HCT116 (cell line): ENCODE measurements around the gene PPP2R2D. TPM values are rescaled to one million over a fixed set of nuclear protein-coding genes. Genes with fewer than 3 reads are reported as not detected.

Experiments used
- ATAC-seq: fragments of 200-7000 bp; cut with Tn5 transposase; 2 replicates; pipeline ENCODE4 v1.9.1; 2020; ENCODE audit warnings: mild to moderate bottlenecking, moderate library complexity
- BruUV-seq: library from RNA; stranded (reverse); fragments of 400-500 nt; replicated peaks from 2 replicates; lab custom pipeline; 2021; lab: Mats Ljungman, UMichigan
- CTCF ChIA-PET: fragments of 300-600 bp; sonication (Branson Sonifier 250); formaldehyde crosslinking; loops from one replicate; lab custom pipeline; 2021; ENCODE audit warnings: antibody characterized with exemption; lab: Charles Lee
- POLR2A ChIA-PET: fragments of 300-600, 350-600 bp; sonication (Branson Sonifier 250); formaldehyde crosslinking; loops from one replicate; lab custom pipeline; 2021; ENCODE audit warnings: antibody characterized with exemption; lab: Charles Lee
- RAD21 ChIA-PET, 2 experiments: fragments of 300-600 bp; sonication (Branson Sonifier 250); formaldehyde crosslinking; loops; one replicate each; lab custom pipeline; 2023; ENCODE audit warnings: low total read pairs in 2 of 2; ENCODE audit not compliant: uncharacterized antibody in 2 of 2, unreplicated experiment in 2 of 2, low non-redundant PET in 1 of 2; lab: Charles Lee
- DNase-seq: peaks from one replicate; pipeline ENCODE4 v3.0.0-alpha.2; 2010; ENCODE audit warnings: low read depth, low spot score
- H2AFZ ChIP-seq: fragments of 200-600 bp; shearing (Covaris generic), sonication (generic); 2 replicates; pipeline ENCODE4 v1.6.1; 2017; ENCODE audit warnings: low read depth, mixed run types, mixed read lengths, antibody characterized with exemption, low read length; ENCODE audit not compliant: poor library complexity, severe bottlenecking
- H3K27ac ChIP-seq: 2 replicates; pipeline ENCODE4 v1.5.1; 2012; ENCODE audit warnings: low read depth, low read length
- H3K27me3 ChIP-seq: fragments of 200-600 bp; sonication (generic); 2 replicates; pipeline ENCODE4 v1.6.1; 2016; ENCODE audit warnings: mixed run types, low read length, mixed read lengths; ENCODE audit not compliant: insufficient read depth
- H3K36me3 ChIP-seq, 2 experiments: fragments of 200-500 bp in 1 of 2; fragments of 200-600 bp in 1 of 2; sonication (Bioruptor generic) in 1 of 2; sonication (generic) in 1 of 2; 2 replicates each; pipeline versions ENCODE4 v1.5.1 to v1.6.1; 2014 to 2016; ENCODE audit warnings: low read length in 2 of 2, inconsistent platforms in 1 of 2, mixed read lengths in 1 of 2, mixed run types in 1 of 2; ENCODE audit not compliant: insufficient read depth in 2 of 2, control insufficient read depth in 1 of 2
- H3K4me1 ChIP-seq, 2 experiments: fragments of 200-600 bp in 1 of 2; sonication (generic) in 1 of 2; 2 replicates each; pipeline versions ENCODE4 v1.5.1 to v1.6.1; 2012 to 2017; ENCODE audit warnings: low read length in 2 of 2, inconsistent platforms in 1 of 2, mild to moderate bottlenecking in 1 of 2, mixed read lengths in 1 of 2, mixed run types in 1 of 2, moderate library complexity in 1 of 2; ENCODE audit not compliant: insufficient read depth in 2 of 2, control insufficient read depth in 1 of 2
- H3K4me2 ChIP-seq: fragments of 200-600 bp; sonication (generic); 2 replicates; pipeline ENCODE4 v1.6.1; 2017; ENCODE audit warnings: mixed run types, low read length, mixed read lengths
- H3K4me3 ChIP-seq, 2 experiments: fragments of 200-600 bp in 1 of 2; sonication (generic) in 1 of 2; replicated peaks in 1 of 2; 2 replicates each; pipeline ENCODE4 v1.5.1; 2011 to 2016; ENCODE audit warnings: low read length in 2 of 2, control low read depth in 1 of 2, low read depth in 1 of 2, mild to moderate bottlenecking in 1 of 2, mixed read lengths in 1 of 2, mixed run types in 1 of 2
- H3K79me2 ChIP-seq: fragments of 200-600 bp; sonication (generic); 2 replicates; pipeline ENCODE4 v1.6.1; 2017; ENCODE audit warnings: mild to moderate bottlenecking, mixed run types, low read length, moderate library complexity, mixed read lengths; ENCODE audit not compliant: insufficient read depth
- H3K9ac ChIP-seq: fragments of 200-600 bp; sonication (generic); 2 replicates; pipeline ENCODE4 v1.6.1; 2016; ENCODE audit warnings: low read length, mixed read lengths
- H3K9me2 ChIP-seq: fragments of 200-600 bp; sonication (generic), shearing (Covaris generic); 2 replicates; pipeline ENCODE4 v1.6.1; 2017; ENCODE audit warnings: mixed run types, mild to moderate bottlenecking, moderate library complexity; ENCODE audit not compliant: insufficient read depth
- H3K9me3 ChIP-seq, 2 experiments: fragments of 200-500 bp in 1 of 2; fragments of 200-600 bp in 1 of 2; sonication (Bioruptor generic) in 1 of 2; sonication (generic) in 1 of 2; 2 replicates each; pipeline ENCODE4 v1.6.1; 2014 to 2017; ENCODE audit warnings: low read length in 2 of 2, mixed read lengths in 2 of 2, inconsistent platforms in 1 of 2, low read depth in 1 of 2, mild to moderate bottlenecking in 1 of 2, mixed run types in 1 of 2, moderate library complexity in 1 of 2; ENCODE audit not compliant: control insufficient read depth in 1 of 2, insufficient read depth in 1 of 2
- H4K20me1 ChIP-seq: fragments of 200-600 bp; sonication (generic), shearing (Covaris generic); 2 replicates; pipeline ENCODE4 v1.6.1; 2017; ENCODE audit warnings: mixed run types, mild to moderate bottlenecking, moderate library complexity; ENCODE audit not compliant: insufficient read depth
- EZH2phosphoT487 ChIP-seq: fragments of 200-600 bp; IDR thresholded peaks from 2 replicates; pipeline ENCODE4 v1.6.1; 2018; ENCODE audit warnings: antibody characterized with exemption, borderline replicate concordance
- ZFX ChIP-seq: fragments of 450-650 bp; IDR thresholded peaks from 2 replicates; pipeline ENCODE4 v1.6.1; 2017
- intact Hi-C: fragments of 100-400 bp; cut with micrococcal nuclease; formaldehyde crosslinking; loops from 2 replicates; pipeline ENCODE4 v1.10.0; 2022
- total RNA-seq: library from RNA; stranded (reverse); gene quantifications from one replicate; pipeline ENCODE4 v1.2.1, GENCODE V29; 2021; ENCODE audit not compliant: unreplicated experiment
- TF ChIP-seq, protein P1 (sequence below), 3 experiments: fragments of 200-600 bp in 1 of 3; sonication (generic) in 1 of 3; IDR thresholded peaks in 2 of 3; conservative IDR thresholded peaks in 1 of 3; 2 replicates each; pipeline ENCODE4 v1.5.1; 2012 to 2017; ENCODE audit warnings: low read depth in 2 of 3, low read length in 2 of 3, antibody characterized with exemption in 1 of 3, borderline replicate concordance in 1 of 3, control low read depth in 1 of 3, mild to moderate bottlenecking in 1 of 3, mixed read lengths in 1 of 3, mixed run types in 1 of 3, moderate library complexity in 1 of 3; ENCODE audit not compliant: insufficient read depth in 1 of 3
- TF ChIP-seq, protein P2 (sequence below): IDR thresholded peaks from 2 replicates; pipeline ENCODE4 v1.6.1; 2012; ENCODE audit warnings: low read depth
- TF ChIP-seq, protein P3 (sequence below): IDR thresholded peaks from 2 replicates; pipeline ENCODE4 v1.6.1; 2012

Gene PPP2R2D
- total RNA-seq, 1 experiment from 2014 or later, result 18.1 TPM

DNA sequence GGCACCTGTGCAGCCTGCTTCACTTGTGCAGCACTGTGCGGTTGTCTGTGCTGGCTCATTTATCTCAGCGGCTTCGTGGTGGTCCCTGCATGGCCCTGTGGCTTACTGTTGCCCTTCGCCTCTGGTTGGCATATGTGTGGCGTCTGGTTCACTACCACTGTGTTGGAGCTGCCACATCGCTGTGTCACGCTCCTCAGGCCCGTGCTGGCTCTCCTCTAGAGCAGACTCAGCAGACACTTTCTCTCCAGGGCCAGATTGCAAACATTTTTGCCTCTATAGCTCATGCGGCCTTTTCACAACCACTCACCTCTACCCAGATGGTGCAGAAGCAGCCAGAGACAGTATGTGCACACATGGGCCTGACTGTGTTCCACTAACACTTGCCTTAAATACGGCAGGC is 37.9 kb downstream of the PPP2R2D start (continued):
- TF ChIP-seq, protein P1, sequence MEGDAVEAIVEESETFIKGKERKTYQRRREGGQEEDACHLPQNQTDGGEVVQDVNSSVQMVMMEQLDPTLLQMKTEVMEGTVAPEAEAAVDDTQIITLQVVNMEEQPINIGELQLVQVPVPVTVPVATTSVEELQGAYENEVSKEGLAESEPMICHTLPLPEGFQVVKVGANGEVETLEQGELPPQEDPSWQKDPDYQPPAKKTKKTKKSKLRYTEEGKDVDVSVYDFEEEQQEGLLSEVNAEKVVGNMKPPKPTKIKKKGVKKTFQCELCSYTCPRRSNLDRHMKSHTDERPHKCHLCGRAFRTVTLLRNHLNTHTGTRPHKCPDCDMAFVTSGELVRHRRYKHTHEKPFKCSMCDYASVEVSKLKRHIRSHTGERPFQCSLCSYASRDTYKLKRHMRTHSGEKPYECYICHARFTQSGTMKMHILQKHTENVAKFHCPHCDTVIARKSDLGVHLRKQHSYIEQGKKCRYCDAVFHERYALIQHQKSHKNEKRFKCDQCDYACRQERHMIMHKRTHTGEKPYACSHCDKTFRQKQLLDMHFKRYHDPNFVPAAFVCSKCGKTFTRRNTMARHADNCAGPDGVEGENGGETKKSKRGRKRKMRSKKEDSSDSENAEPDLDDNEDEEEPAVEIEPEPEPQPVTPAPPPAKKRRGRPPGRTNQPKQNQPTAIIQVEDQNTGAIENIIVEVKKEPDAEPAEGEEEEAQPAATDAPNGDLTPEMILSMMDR (IDR thresholded peaks at IDR 0.05 in 2 of 3, conservative IDR thresholded peaks at IDR 0.05 in 1 of 3; ENCODE audit: borderline replicate concordance in 1 of 3, insufficient read depth in 1 of 3, low read depth in 2 of 3, low read length in 2 of 3), result no peak

DNA sequence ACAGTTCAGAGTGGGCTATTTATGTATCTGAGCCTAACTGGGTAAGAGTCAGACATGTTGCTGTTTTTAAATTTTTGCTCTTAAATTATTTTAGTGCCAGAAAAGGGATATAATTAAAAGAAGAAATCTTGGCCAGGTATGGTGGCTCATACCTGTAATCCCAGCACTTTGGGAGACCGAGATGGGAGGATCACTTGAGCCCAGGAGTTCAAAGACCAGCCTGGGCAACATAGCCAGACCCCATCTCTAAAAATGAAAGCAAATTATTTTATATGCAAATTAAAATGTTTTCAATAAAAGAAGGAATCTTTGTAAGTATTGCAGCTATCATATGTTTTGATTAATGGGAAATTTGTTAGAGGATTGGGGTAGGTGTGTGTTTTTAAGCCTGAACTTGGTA is 41.6 kb downstream of the PPP2R2D start:
- CTCF ChIA-PET, result no interaction called here
- no peaks in the 10 kb centered on the region; a peak in 1 of 4 replicates for H3K36me3 ChIP-seq

More for the DNA sequence above, 41.6 kb downstream of the PPP2R2D start:
- Histone ChIP-seq H3K27ac (no peak overlapping the region), H3K27me3 (no peaks in the 10 kb centered on the region), H3K9ac (no peak overlapping the region), H3K9me3 (no peaks in the 10 kb centered on the region), H3K4me1 (peaks cover 0 to 4% of the 10 kb centered on the region in 2 experiments; a peak in 1 of 4 replicates), H3K79me2 (no peaks in the 10 kb centered on the region), H3K9me2 (no peaks in the 10 kb centered on the region), H2AFZ (no peak overlapping the region), H3K4me3 (no peak overlapping the region), H4K20me1 (no peaks in the 10 kb centered on the region), H3K4me2 (no peak overlapping the region)
- ChIA-PET RAD21 (no interaction called here), POLR2A (no interaction called here)
- ATAC-seq, result no peak
- no peak for DNase-seq
- TF ChIP-seq EZH2phosphoT487 (no peak), ZFX (no peak)
- TF ChIP-seq, protein P1 (IDR thresholded peaks at IDR 0.05 in 2 of 3, conservative IDR thresholded peaks at IDR 0.05 in 1 of 3; ENCODE audit: borderline replicate concordance in 1 of 3, insufficient read depth in 1 of 3, low read depth in 2 of 3, low read length in 2 of 3), result no peak
- TF ChIP-seq, protein P2, sequence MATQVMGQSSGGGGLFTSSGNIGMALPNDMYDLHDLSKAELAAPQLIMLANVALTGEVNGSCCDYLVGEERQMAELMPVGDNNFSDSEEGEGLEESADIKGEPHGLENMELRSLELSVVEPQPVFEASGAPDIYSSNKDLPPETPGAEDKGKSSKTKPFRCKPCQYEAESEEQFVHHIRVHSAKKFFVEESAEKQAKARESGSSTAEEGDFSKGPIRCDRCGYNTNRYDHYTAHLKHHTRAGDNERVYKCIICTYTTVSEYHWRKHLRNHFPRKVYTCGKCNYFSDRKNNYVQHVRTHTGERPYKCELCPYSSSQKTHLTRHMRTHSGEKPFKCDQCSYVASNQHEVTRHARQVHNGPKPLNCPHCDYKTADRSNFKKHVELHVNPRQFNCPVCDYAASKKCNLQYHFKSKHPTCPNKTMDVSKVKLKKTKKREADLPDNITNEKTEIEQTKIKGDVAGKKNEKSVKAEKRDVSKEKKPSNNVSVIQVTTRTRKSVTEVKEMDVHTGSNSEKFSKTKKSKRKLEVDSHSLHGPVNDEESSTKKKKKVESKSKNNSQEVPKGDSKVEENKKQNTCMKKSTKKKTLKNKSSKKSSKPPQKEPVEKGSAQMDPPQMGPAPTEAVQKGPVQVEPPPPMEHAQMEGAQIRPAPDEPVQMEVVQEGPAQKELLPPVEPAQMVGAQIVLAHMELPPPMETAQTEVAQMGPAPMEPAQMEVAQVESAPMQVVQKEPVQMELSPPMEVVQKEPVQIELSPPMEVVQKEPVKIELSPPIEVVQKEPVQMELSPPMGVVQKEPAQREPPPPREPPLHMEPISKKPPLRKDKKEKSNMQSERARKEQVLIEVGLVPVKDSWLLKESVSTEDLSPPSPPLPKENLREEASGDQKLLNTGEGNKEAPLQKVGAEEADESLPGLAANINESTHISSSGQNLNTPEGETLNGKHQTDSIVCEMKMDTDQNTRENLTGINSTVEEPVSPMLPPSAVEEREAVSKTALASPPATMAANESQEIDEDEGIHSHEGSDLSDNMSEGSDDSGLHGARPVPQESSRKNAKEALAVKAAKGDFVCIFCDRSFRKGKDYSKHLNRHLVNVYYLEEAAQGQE, result no peak
- TF ChIP-seq, protein P3, sequence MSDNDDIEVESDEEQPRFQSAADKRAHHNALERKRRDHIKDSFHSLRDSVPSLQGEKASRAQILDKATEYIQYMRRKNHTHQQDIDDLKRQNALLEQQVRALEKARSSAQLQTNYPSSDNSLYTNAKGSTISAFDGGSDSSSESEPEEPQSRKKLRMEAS, result no peak
- intact Hi-C loops, result no loop called here
- no TSS peak for BruUV-seq
